Activated T-helper 1 cell treated with anti-CD3 and anti-CD28 coated beads, Interleukin-12 subunit alpha, Interleukin-12 subunit beta, Interleukin-2, Interleukin-4 antibody, amounts not matched to agents 30 ng/mL and 10 ng/mL and 1 ng/mL, durations not matched to agents 14 hours and 24 hours and 36 hours (primary cell): ENCODE data around the gene TMEM179. TPM values are rescaled to one million over a fixed set of nuclear protein-coding genes. Genes with fewer than 3 reads are reported as not detected.
"Not testable (repeated sequence)": the region's sequence is repeated elsewhere in the genome, so short reads cannot be mapped to it uniquely, and the experiment has no call there.

Source experiments
- DNase-seq: peaks from one replicate; pipeline ENCODE4 v3.0.0; 2021; ENCODE audit warnings: low spot score
- H3K27ac Mint-ChIP-seq: one replicate; pipeline ENCODE4 v1.8.0; 2021; ENCODE audit warnings: mild to moderate bottlenecking, mixed read lengths
- H3K27me3 Mint-ChIP-seq: one replicate; pipeline ENCODE4 v1.8.0; 2022; ENCODE audit warnings: mild to moderate bottlenecking, moderate library complexity, mixed read lengths; ENCODE audit not compliant: insufficient read depth
- H3K36me3 Mint-ChIP-seq: one replicate; pipeline ENCODE4 v1.8.0; 2021; ENCODE audit warnings: low read depth, mixed read lengths
- H3K4me1 Mint-ChIP-seq: one replicate; pipeline ENCODE4 v1.8.0; 2021; ENCODE audit warnings: low read depth, mixed read lengths
- H3K4me3 Mint-ChIP-seq: one replicate; pipeline ENCODE4 v1.8.0; 2021; ENCODE audit warnings: mild to moderate bottlenecking, moderate library complexity, mixed read lengths
- H3K9me3 Mint-ChIP-seq: one replicate; pipeline ENCODE4 v1.8.0; 2021; ENCODE audit warnings: mixed read lengths
- intact Hi-C: fragments of 100-400 bp; cut with micrococcal nuclease; formaldehyde crosslinking; loops from one replicate; pipeline ENCODE4 v1.15.1; 2024
- total RNA-seq: library from RNA; stranded (reverse); gene quantifications from 2 replicates; pipeline ENCODE4 v1.2.3, GENCODE V29; 2022

Gene TMEM179
- 0.12 and 0.36 TPM in 2 replicates for total RNA-seq

- Mint-ChIP-seq H3K4me1 (no peaks in the 10 kb centered on the region), H3K9me3 (no peaks in the 10 kb centered on the region), H3K27me3 (peaks cover 29% of the 10 kb centered on the region), H3K36me3 (no peaks in the 10 kb centered on the region), H3K4me3 (no peak within 1 kb of the TSS), H3K27ac (no peak within 1 kb of the TSS)
- no peak for DNase-seq
- intact Hi-C loops, result no loop called here
Measured at GRCh38 chr14:104604458-104605449, at the start of gene TMEM179. TSS of gene TMEM179 (minus strand) at chr14:104604772. CDS start at chr14:104604741, 31 bp downstream.

GRCh38 chr14:104654119-104654518 is 49.5 kb upstream of the TMEM179 start:
- Mint-ChIP-seq H3K36me3 (peaks cover 2% of the 10 kb centered on the region), H3K4me3 (no peak overlapping the region), H3K27me3 (peaks cover 8% of the 10 kb centered on the region), H3K4me1 (no peaks in the 10 kb centered on the region), H3K27ac (no peak overlapping the region), H3K9me3 (peaks cover 17% of the 10 kb centered on the region)
- no peak for DNase-seq
- intact Hi-C loops, result no loop called here

- H3K4me1 Mint-ChIP-seq, H3K27ac Mint-ChIP-seq, intact Hi-C loops, DNase-seq, H3K36me3 Mint-ChIP-seq, H3K4me3 Mint-ChIP-seq: not testable (repeated sequence)
- Mint-ChIP-seq H3K9me3 (peaks cover 17% of the 10 kb centered on the region), H3K27me3 (peaks cover 10% of the 10 kb centered on the region)
Measured at GRCh38 chr14:104653130-104653920, 48.8 kb upstream of the TMEM179 start.

GRCh38 chr14:104652386-104652785 is 47.8 kb upstream of the TMEM179 start:
- peaks cover 17% of the 10 kb centered on the region for H3K9me3 Mint-ChIP-seq
- peaks cover 10% of the 10 kb centered on the region for H3K27me3 Mint-ChIP-seq
- no peak overlapping the region for H3K27ac Mint-ChIP-seq
- no peak for DNase-seq
- intact Hi-C loops, result no loop called here
- no peak overlapping the region for H3K4me3 Mint-ChIP-seq
- H3K4me1 Mint-ChIP-seq, result no peaks in the 10 kb centered on the region
- H3K36me3 Mint-ChIP-seq, result peaks cover 2% of the 10 kb centered on the region

GRCh38 chr14:104651876-104652260 is 47.3 kb upstream of the TMEM179 start:
- intact Hi-C loops, result no loop called here
- H3K4me1 Mint-ChIP-seq, result no peaks in the 10 kb centered on the region
- H3K4me3 Mint-ChIP-seq, result no peak overlapping the region
- peaks cover 17% of the 10 kb centered on the region for H3K9me3 Mint-ChIP-seq
- no peak for DNase-seq
- H3K27ac Mint-ChIP-seq, result no peak overlapping the region
- peaks cover 10% of the 10 kb centered on the region for H3K27me3 Mint-ChIP-seq
- peaks cover 2% of the 10 kb centered on the region for H3K36me3 Mint-ChIP-seq

- Mint-ChIP-seq H3K4me1 (no peaks in the 10 kb centered on the region), H3K27ac (no peak overlapping the region), H3K27me3 (peaks cover 10% of the 10 kb centered on the region), H3K4me3 (no peak overlapping the region), H3K36me3 (peaks cover 2% of the 10 kb centered on the region), H3K9me3 (peaks cover 17% of the 10 kb centered on the region)
- DNase-seq, result no peak
- intact Hi-C loops, result loop anchor here (1.0 kb wide), 2 partner anchors 26 to 57 kb away; no protein-coding TSS in a partner anchor
Measured at GRCh38 chr14:104650981-104651875, 46.7 kb upstream of the TMEM179 start.

GRCh38 chr14:104650057-104650980 is 45.7 kb upstream of the TMEM179 start:
- DNase-seq, result peak; percentile 49
- no peak overlapping the region for H3K27ac Mint-ChIP-seq
- H3K36me3 Mint-ChIP-seq, result peaks cover 2% of the 10 kb centered on the region
- H3K4me3 Mint-ChIP-seq, result no peak overlapping the region
- intact Hi-C loops, result loop anchor here (1.0 kb wide), 2 partner anchors 27 to 58 kb away; no protein-coding TSS in a partner anchor
- H3K27me3 Mint-ChIP-seq, result peaks cover 13% of the 10 kb centered on the region
- peaks cover 17% of the 10 kb centered on the region for H3K9me3 Mint-ChIP-seq
- H3K4me1 Mint-ChIP-seq, result no peaks in the 10 kb centered on the region

GRCh38 chr14:104647467-104648043 is 43.0 kb upstream of the TMEM179 start:
- Mint-ChIP-seq H3K4me3 (no peak overlapping the region), H3K27ac (no peak overlapping the region), H3K9me3 (peaks cover 11% of the 10 kb centered on the region), H3K27me3 (peaks cover 14% of the 10 kb centered on the region), H3K36me3 (no peaks in the 10 kb centered on the region), H3K4me1 (no peaks in the 10 kb centered on the region)
- intact Hi-C loops, result no loop called here
- no peak for DNase-seq

GRCh38 chr14:104644656-104645378 is 40.2 kb upstream of the TMEM179 start:
- H3K27me3 Mint-ChIP-seq, result peaks cover 12% of the 10 kb centered on the region
- H3K36me3 Mint-ChIP-seq, result no peaks in the 10 kb centered on the region
- H3K4me3 Mint-ChIP-seq, result no peak overlapping the region
- intact Hi-C loops, result no loop called here
- no peaks in the 10 kb centered on the region for H3K4me1 Mint-ChIP-seq
- no peak overlapping the region for H3K27ac Mint-ChIP-seq
- no peak for DNase-seq
- H3K9me3 Mint-ChIP-seq, result peaks cover 7% of the 10 kb centered on the region

GRCh38 chr14:104644091-104644635 is 39.6 kb upstream of the TMEM179 start:
- H3K4me3 Mint-ChIP-seq, result no peak overlapping the region
- no peak for DNase-seq
- H3K4me1 Mint-ChIP-seq, result no peaks in the 10 kb centered on the region
- no peak overlapping the region for H3K27ac Mint-ChIP-seq
- intact Hi-C loops, result no loop called here
- no peaks in the 10 kb centered on the region for H3K36me3 Mint-ChIP-seq
- peaks cover 7% of the 10 kb centered on the region for H3K9me3 Mint-ChIP-seq
- H3K27me3 Mint-ChIP-seq, result peaks cover 8% of the 10 kb centered on the region
